Keratinocyte (primary cell): ENCODE results near the gene HOXA5. TPM values are rescaled to one million over a fixed set of nuclear protein-coding genes. Genes with fewer than 3 reads are reported as not detected.

Experiments used
- DNase-seq: peaks from one replicate; pipeline ENCODE4 v3.0.0-alpha.2; 2011; ENCODE audit warnings: low read depth, missing footprints, low spot score
- FAIRE-seq: peaks from 2 replicates; lab custom pipeline; 2011; peaks lifted over from hg19 to GRCh38; lab: Jason Lieb, UNC
- H2AFZ ChIP-seq: 2 replicates; pipeline ENCODE4 v1.6.0; 2012; ENCODE audit warnings: low read length, control low read depth, inconsistent platforms; ENCODE audit not compliant: control insufficient read depth
- H3K27ac ChIP-seq: 2 replicates; pipeline ENCODE4 v1.5.1; 2011; ENCODE audit warnings: low read length; ENCODE audit not compliant: control insufficient read depth, insufficient read depth
- H3K27me3 ChIP-seq: 3 replicates; pipeline ENCODE4 v1.6.0; 2011; ENCODE audit warnings: low read length; ENCODE audit not compliant: control insufficient read depth, insufficient read depth; ENCODE audit errors: extremely low read depth
- H3K36me3 ChIP-seq, 2 experiments: 2 replicates in 1 of 2; 3 replicates in 1 of 2; pipeline ENCODE4 v1.5.1; 2011; ENCODE audit warnings: low read length in 2 of 2, mild to moderate bottlenecking in 1 of 2; ENCODE audit not compliant: control insufficient read depth in 2 of 2, insufficient read depth in 2 of 2; ENCODE audit errors: extremely low read depth in 1 of 2
- H3K4me1 ChIP-seq: 3 replicates; pipeline ENCODE4 v1.5.1; 2011; ENCODE audit warnings: low read length; ENCODE audit not compliant: control insufficient read depth, insufficient read depth; ENCODE audit errors: extremely low read depth
- H3K4me2 ChIP-seq: 3 replicates; pipeline ENCODE4 v1.6.0; 2011; ENCODE audit warnings: low read depth, low read length; ENCODE audit not compliant: control insufficient read depth, insufficient read depth; ENCODE audit errors: extremely low read depth
- H3K4me3 ChIP-seq, 3 experiments: fragments of 200-600 bp in 1 of 3; sonication (generic) in 1 of 3; 2 replicates in 2 of 3; 3 replicates in 1 of 3; pipeline ENCODE4 v1.5.1; 2011 to 2016; ENCODE audit warnings: low read length in 3 of 3, mild to moderate bottlenecking in 3 of 3, control low read depth in 2 of 3, inconsistent platforms in 1 of 3, low read depth in 1 of 3, mixed read lengths in 1 of 3, mixed run types in 1 of 3, moderate library complexity in 1 of 3; ENCODE audit not compliant: control insufficient read depth in 2 of 3, insufficient read depth in 2 of 3; ENCODE audit errors: extremely low read depth in 1 of 3
- H3K79me2 ChIP-seq: 2 replicates; pipeline ENCODE4 v1.6.0; 2012; ENCODE audit warnings: low read length; ENCODE audit not compliant: control insufficient read depth, insufficient read depth
- H3K9ac ChIP-seq: 3 replicates; pipeline ENCODE4 v1.6.0; 2011; ENCODE audit warnings: low read length; ENCODE audit not compliant: control insufficient read depth, insufficient read depth; ENCODE audit errors: extremely low read depth
- H3K9me1 ChIP-seq: 3 replicates; pipeline ENCODE4 v1.6.0; 2011; ENCODE audit warnings: low read length; ENCODE audit not compliant: control insufficient read depth, insufficient read depth; ENCODE audit errors: extremely low read depth
- H3K9me3 ChIP-seq: 2 replicates; pipeline ENCODE4 v1.5.1; 2012; ENCODE audit warnings: low read depth, low read length; ENCODE audit not compliant: control insufficient read depth
- H4K20me1 ChIP-seq: 3 replicates; pipeline ENCODE4 v1.6.0; 2011; ENCODE audit warnings: low read length; ENCODE audit not compliant: control insufficient read depth, insufficient read depth; ENCODE audit errors: extremely low read depth
- CTCF ChIP-seq, 3 experiments: IDR thresholded peaks in 1 of 3; conservative IDR thresholded peaks in 1 of 3; optimal IDR thresholded peaks in 1 of 3; 2 replicates in 2 of 3; 3 replicates in 1 of 3; pipeline versions ENCODE3 to v1.5.1; 2011; ENCODE audit warnings: low read length in 3 of 3, mild to moderate bottlenecking in 3 of 3, moderate library complexity in 2 of 3, control low read depth in 1 of 3, inconsistent platforms in 1 of 3; ENCODE audit not compliant: insufficient read depth in 2 of 3; ENCODE audit errors: extremely low read depth in 1 of 3
- EZH2 ChIP-seq: IDR thresholded peaks from one replicate; pipeline ENCODE4 v1.6.1; 2012; ENCODE audit warnings: inconsistent platforms, mild to moderate bottlenecking, low read length, moderate library complexity
- dilution Hi-C: fragments of 300-500 bp; cut with MboI; formaldehyde crosslinking; loops from one replicate; pipeline ENCODE4 v1.7.0; 2020; ENCODE audit warnings: low sequenced_read_pairs; ENCODE audit not compliant: extremely low pct_ligation_motif_present
- polyA plus RNA-seq, 5 experiments: library from polyadenylated mRNA; depleted of rRNA in 3 of 5; stranded (reverse) in 3 of 5; stranded (forward) in 1 of 5; unstranded in 1 of 5; fragments of >200 nt; gene quantifications; 1 replicate in 1 of 5; 2 replicates in 3 of 5; 3 replicates in 1 of 5; pipeline versions ENCODE4 v1.2.1 to v1.2.3, GENCODE V29; 2011 to 2012; ENCODE audit warnings: missing spikeins in 2 of 5, low read depth in 1 of 5, low replicate concordance in 1 of 5

Gene HOXA5
- polyA plus RNA-seq, 1 donor (not counting 4 experiments of a cell fraction or from before 2014, with no cell fraction given): 7.1 TPM

DNA sequence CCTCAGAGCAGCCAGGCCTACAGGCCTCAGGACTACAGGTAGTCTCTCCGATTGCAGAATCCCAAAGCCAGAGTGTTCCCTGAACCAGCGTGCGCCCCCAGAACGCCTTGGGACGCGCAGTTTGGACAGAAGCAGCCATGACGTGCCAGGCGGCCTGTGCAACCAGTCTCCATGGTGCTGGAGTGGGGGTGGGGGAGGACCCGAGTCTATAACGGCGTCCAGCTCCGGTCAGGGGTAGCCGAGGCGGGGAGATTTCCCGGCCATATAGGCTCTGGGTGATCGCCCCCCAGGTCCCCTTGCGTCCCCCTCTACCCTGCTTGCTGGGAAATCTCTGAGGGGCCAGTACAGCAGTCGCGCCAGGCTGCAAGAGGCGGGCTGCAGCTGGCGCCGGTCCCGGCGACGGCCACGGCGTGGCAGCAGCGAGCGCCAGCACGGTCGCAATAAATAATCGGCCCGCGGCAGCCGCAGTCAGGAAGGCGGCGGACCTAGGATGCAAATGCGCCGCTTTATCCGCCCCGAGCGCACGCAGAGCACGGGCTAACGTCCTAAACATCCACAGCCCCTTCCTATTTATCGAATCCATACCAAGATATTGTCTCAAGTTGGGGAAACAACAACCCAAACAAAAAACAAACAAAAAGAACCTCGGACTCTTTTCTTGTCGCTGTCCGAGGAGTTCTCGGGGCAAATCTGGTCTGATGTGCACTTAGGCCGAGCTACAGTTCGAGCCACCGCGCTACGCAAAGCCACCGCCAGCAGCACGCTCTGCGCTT, 7.3 kb upstream of the HOXA5 start:
- peak overlapping the region; percentile 60 to 83 (median 74) for H3K4me3 ChIP-seq
- H3K4me1 ChIP-seq: peaks cover 77% of the 10 kb centered on the region
- H3K27me3 ChIP-seq: no peaks in the 10 kb centered on the region
- FAIRE-seq (no peak), DNase-seq (no peak)
- H3K36me3 ChIP-seq: no peaks in the 10 kb centered on the region
- no peak for TF ChIP-seq EZH2
- peak in 2 of 3 experiments; percentile 75 to 92 for TF ChIP-seq CTCF (optimal IDR thresholded peaks at IDR 0.05 in 1 of 3, IDR thresholded peaks at IDR 0.05 in 1 of 3, conservative IDR thresholded peaks at IDR 0.05 in 1 of 3; ENCODE audit: extremely low read depth in 1 of 3, insufficient read depth in 2 of 3, low read length in 3 of 3)
- H3K9ac ChIP-seq: peak overlapping the region; percentile 93
- H3K4me2 ChIP-seq: peak overlapping the region; percentile 98
- peak overlapping the region; percentile 87 for H3K27ac ChIP-seq
- dilution Hi-C loops: no loop called here
- peak overlapping the region; percentile 82 for H2AFZ ChIP-seq
- peaks cover 81% of the 10 kb centered on the region for H3K79me2 ChIP-seq
- H3K9me1 ChIP-seq: no peaks in the 10 kb centered on the region
- no peaks in the 10 kb centered on the region for H3K9me3 ChIP-seq
- no peaks in the 10 kb centered on the region for H4K20me1 ChIP-seq

DNA sequence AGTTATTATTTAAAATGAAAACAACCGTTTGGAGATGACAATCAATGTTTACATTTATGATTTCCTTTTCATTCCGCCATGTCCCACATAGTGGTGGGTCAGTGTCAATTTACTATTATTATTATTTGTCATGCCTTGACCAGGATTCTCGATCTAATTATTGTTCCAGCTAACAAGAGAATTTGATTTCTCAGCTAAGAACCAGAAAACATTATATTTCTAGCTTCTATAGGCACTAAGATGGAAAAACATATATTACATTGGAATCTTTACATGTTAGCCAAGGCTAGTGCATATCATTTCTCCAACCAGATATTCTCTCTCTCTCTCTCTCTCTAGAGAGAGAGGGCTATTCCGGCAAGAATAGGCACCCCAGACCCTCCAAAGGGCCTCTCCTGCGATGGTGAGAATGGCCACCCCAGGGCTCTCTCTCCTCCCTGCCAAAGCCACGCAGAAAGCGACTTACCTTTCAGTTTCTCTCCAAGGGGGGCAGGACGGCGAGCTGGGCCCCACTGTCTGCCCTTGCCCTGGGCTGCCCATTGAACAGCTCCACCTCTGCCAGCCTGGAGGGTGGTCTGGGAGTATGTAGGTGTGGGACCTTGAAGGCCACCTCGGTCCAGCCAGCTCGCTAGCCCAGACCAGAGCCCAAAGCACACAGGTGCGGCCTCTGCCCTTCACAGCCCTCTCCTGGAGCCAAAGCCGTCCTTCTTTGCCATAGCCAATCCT, 6.5 kb upstream of the HOXA5 start:
- Histone ChIP-seq H3K4me1 (peaks cover 73% of the 10 kb centered on the region), H3K79me2 (peaks cover 82% of the 10 kb centered on the region), H3K4me3 (peak overlapping the region; percentile 60 to 83 (median 74)), H3K27ac (peak overlapping the region; percentile 87), H4K20me1 (no peaks in the 10 kb centered on the region), H3K36me3 (peaks cover 0 to 2% of the 10 kb centered on the region in 2 experiments), H3K4me2 (peak overlapping the region; percentile 98), H3K27me3 (no peaks in the 10 kb centered on the region), H3K9me1 (no peaks in the 10 kb centered on the region), H2AFZ (peak overlapping the region; percentile 81), H3K9me3 (no peaks in the 10 kb centered on the region), H3K9ac (peak overlapping the region; percentile 93)
- no peak for DNase-seq
- dilution Hi-C loops: no loop called here
- no peak for TF ChIP-seq CTCF (optimal IDR thresholded peaks at IDR 0.05 in 1 of 3, IDR thresholded peaks at IDR 0.05 in 1 of 3, conservative IDR thresholded peaks at IDR 0.05 in 1 of 3; ENCODE audit: extremely low read depth in 1 of 3, insufficient read depth in 2 of 3, low read length in 3 of 3)
- FAIRE-seq: no peak
